Medulla oblongata (tissue), 1 donor: ENCODE measurements around the gene GALNT10.

Source experiments
- DNase-seq: peaks from one replicate; pipeline ENCODE4 v3.0.0-alpha.2; 2015; ENCODE audit errors: extremely low spot score

The GALNT10 gene

GRCh38 chr5:154265197-154265773, 74.8 kb downstream of the GALNT10 start:
- no peak for DNase-seq

DNA sequence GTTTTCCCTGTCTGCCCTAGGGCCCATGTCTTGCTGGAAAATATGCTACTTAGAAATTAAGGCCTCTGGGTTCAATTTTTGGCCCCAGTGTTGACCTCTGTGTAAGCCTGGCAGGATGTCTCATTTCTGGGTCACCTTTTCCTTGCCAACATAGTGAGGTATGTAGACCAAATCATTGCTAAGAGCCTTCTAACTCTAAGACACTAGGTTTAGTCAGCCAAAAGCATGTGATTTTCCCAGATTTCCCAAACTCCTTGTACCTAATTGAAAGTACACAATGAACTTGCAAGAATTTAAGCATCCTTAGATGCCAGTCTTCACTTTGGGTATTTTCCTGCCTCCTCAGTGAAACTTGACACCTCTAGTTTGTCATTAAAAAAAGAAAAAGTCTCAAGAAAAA, 77.0 kb downstream of the GALNT10 start:
- no peak for DNase-seq

DNA sequence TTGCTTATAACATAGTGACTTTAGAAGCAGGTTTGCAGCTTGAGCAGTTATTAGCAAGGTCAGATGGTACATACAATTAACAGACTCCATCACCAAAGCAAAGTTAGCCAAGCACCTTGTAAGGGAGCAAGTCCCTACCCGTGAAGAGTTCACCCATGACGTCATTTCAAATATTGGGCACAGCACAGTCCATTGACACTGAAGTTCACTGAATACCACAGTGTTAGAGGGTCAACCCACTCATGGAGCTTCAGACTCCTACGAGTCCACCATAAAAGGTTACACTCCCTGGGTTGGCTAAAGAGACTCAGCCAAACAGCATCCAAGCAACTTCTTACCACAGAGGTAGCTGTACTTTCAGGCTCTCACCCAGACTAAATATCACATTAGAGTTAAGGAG, 77.5 kb downstream of the GALNT10 start:
- DNase-seq = no peak

DNA sequence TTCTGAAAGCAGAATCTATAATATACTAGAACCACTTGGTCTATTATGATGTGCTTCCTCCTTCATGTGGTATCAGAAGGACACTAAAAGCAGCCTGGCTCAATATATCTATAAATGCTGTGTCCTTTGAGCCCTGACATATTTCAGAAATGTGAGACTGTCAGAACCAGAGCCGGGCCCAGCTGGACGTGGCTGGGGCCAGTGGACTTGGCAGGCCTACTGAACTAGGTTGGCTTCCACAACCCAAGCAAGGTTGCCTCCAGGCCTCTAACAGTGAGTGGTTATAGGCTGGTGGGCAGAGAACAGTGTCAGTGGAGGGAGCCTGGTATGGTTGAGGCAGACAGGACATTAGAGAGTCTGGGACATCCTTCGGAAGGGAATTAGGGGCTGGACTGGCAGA, 78.9 kb downstream of the GALNT10 start:
- no peak for DNase-seq

GRCh38 chr5:154271466-154271865, 80.9 kb downstream of the GALNT10 start:
- no peak for DNase-seq

DNA sequence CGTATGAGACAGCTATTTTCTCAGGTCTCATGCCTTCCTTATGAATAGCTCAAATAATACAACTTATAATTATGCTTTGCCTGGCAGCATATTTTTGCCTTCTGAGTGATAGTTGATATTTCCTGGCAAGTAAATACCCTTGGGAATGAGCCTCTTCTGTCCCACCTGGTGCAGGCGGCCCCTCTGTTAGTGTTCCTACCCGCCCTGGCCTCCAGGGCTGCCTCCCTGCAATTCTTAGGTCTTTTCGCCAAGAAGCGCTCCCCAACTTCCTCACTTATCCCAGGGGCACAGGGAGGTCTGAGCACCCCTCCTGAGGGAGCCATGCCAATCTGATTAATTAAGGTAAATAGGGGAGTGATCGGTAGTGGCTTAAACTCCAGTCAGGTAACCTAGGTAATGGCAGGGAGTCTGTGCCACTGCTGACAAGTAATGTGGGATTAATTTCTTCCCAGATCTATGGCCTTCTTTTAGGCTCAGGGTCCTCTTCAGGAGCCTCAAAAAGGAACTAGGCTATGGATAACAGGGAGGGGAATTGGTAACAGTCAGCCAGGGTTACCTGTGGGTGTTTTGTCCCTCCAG, 81.5 kb downstream of the GALNT10 start:
- no peak for DNase-seq

DNA sequence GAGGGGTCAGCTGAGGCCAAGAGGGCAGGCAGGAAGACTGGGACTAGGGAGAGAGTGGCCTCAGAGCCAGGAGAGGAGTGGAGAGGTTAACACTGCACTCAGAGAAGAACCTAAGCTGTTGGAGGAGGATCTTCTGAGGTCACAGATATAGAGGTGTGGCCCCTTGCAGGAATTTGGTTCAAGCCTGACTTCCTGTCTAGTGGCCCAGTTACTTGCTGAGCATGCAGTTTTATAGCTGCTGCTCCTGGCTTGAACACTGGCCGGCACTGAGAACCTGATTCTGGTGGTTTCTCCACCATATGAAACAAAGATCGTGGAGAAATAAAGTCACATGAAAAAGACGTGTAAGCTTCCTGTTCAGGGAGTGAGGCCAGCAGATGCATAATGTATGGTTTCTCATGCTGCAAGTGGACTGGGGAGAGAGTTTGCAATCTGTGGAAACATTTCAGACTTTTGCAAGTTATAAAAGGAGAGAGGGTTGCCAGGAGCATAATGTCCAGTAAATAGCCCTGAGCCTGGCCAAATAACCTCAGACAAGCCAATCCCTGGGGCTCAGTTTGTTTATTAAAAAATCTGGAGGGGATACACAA, 82.6 kb downstream of the GALNT10 start:
- DNase-seq = peak; percentile 69

DNA sequence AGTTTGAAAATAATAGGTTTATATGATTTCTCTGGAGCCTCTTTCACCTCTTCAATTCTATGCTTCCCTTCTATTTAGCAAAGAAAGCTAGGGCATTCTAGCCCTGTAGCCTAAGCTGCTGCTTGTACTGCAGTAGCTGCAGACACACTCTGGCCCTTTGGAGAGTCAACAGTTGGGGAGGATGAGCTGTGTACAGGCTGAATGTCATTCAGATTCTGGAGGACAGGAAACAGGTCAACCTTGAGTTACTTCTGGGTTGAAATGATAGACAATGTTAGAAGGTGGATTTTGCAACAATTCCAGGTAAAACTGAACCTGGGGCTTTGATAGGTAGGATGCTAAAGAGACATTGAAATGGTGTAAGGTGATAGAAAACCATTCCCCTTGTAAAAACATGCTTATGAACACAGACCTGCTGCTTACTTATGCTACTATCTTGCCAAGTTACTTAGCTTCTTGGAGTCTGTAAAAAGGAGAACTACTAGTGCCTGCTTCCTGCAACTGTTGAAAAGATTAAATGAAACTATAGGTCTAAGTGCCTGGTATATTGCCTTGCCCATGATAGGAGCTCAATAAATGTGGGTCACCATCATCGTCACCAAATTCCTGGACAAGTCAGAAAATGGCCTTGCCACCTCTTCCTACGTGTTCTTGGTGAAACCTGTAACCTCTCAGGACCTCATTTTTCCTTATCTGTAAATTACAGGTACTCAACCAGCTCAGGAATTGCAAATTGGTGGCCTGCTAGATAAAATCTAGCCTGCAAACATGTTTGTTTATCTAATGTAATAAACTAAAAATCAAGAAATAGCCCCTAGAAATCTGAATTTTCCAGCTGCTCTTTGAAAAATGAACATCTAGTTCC, 83.7 kb downstream of the GALNT10 start:
- peak; percentile 44 for DNase-seq

DNA sequence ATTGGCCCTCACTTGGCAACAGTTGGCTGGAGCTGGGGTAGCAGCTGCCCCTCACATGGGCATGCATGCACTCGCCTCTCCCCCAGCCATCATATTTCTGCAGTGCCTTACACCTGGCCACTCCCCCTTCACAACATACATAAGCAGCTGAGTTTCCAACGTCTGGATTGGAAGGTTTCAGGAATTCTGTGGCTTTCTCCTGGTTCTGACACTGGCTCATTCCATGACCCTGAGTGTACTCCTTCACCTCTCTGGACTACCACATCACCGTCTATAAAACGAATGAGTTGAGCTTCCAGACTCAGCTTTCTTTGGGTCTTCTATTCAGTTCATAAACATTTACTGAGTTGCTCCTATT, 84.3 kb downstream of the GALNT10 start:
- no peak for DNase-seq

DNA sequence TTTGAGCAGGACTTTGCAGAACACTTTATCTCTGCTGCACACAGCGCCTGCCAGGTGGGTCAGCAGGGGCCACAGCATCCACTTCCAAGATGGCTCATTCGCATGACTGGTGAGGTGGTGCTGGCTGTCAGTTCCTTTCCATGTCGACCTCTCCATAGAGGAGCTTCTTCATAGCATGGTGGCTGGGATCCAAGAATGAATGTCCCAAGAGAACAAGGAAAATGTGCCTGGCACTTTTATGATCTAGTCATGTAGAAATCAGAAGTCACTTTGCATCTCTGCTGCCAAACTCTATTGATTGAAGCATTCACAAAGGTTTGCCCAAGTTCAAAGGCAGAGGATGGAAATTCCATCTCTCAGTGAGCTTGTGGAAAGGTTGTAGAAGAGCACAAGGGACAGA, 85.0 kb downstream of the GALNT10 start:
- DNase-seq = no peak

- no peak for DNase-seq
These were observed 85.9 kb downstream of the GALNT10 start for GRCh38 chr5:154276261-154276972.

DNA sequence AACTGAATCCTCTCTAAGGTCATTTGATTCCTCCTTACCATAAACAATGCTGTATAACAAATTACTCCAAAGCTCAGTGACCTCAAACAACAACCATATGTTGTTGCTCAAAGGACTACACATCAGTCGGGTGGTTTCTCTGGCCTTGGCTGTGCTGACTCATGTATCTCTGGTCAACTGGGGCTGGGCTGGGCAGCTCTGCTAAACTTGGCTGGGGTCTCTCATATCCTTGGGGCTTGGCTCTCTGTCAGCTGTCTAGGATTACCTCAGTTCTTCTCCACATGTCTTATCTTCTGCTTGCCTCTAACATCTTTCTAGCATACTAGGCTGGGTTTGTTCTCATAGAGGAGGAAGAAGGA, 86.4 kb downstream of the GALNT10 start:
- DNase-seq = no peak

GRCh38 chr5:154277499-154277898, 87.0 kb downstream of the GALNT10 start:
- DNase-seq = no peak

- DNase-seq = no peak
These were observed 87.7 kb downstream of the GALNT10 start for GRCh38 chr5:154278186-154278585.

DNA sequence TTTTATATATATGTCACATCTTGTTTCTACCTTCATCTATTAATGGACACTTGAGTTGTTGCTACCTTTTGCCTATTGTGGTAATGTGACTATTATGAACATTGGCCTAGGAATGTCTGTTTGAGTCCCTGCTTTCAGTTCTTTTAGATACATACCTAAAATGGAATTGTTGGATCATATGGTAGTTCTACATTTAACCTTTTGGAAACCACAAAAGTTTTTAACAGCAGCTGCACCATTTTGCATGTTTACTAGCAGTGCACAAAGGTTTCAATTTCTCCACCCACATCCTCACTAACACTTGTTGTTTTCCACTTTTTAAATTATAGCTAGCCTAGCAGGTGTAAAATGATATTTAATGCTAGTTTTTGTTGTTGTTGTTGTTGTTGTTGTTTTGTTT, 88.4 kb downstream of the GALNT10 start:
- DNase-seq = no peak

DNA sequence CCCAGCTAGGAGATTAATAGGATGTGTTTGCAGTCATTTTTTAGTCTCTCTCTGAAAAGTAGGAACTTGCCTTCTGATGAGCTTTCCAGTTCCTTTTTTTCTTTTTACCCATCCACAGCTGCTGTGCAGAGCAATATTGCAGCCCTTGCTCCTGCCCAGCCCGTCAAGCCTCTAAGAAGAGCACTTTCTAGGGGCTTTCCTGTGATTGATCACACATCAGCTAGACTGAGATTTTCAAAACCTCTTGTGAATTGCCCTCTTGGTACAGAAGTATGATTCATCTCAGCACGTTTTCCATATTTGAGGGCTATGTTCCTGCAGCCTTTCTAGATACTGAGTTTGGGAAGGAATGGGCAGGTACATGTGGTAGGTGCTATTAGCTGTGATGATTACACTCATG, 93.9 kb downstream of the GALNT10 start:
- DNase-seq = peak; percentile 44

GRCh38 chr5:154285661-154286408, 95.3 kb downstream of the GALNT10 start:
- no peak for DNase-seq

GRCh38 chr5:154286557-154286956, 96.0 kb downstream of the GALNT10 start:
- DNase-seq = no peak

- DNase-seq = no peak
These were observed 96.6 kb downstream of the GALNT10 start for GRCh38 chr5:154287136-154287535.

- DNase-seq = peak; percentile 56
These were observed 97.6 kb downstream of the GALNT10 start for GRCh38 chr5:154288145-154288544.

DNA sequence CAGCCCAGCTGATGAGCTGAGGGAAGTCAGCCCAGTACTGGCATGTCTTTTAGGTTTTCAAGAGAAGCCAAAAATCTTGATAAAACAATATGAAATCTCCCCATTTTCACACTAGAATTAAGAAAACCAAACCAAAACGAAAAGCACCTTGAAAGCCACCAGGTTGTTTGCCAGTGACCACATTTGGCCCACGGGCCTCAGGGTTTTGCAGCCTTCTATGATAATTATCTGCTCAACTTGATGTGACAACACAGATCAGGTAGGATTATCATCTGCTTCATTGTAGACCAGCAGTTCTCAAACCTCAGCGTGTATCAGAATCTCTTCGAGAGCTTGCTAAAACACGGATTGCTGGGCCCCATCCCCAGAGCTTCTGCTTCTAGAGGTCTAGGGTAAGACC, 101.4 kb downstream of the GALNT10 start:
- DNase-seq = no peak

GRCh38 chr5:154293219-154293618, 102.7 kb downstream of the GALNT10 start:
- no peak for DNase-seq
